Stomach (tissue), 4 donors: ENCODE results near the gene SPAM1.

ENCODE experiments used
- CTCF ChIP-seq, 7 experiments: fragments of 450-650 bp in 4 of 7; fragments of 200-600 bp in 3 of 7; sonication (generic) in 3 of 7; IDR thresholded peaks; one replicate each; pipeline ENCODE4 v1.5.1; 2016 to 2019; ENCODE audit warnings: antibody characterized with exemption in 7 of 7, control low read depth in 2 of 7, mild to moderate bottlenecking in 1 of 7
- EP300 ChIP-seq: sonication (generic); formaldehyde crosslinking; IDR thresholded peaks from one replicate; pipeline ENCODE4 v1.6.1; 2017; ENCODE audit warnings: antibody characterized with exemption
- POLR2A ChIP-seq, 4 donors: fragments of 450-650 bp; IDR thresholded peaks; one replicate each; pipeline ENCODE4 v1.6.1; 2016; ENCODE audit warnings: antibody characterized with exemption in 4 of 4, control low read depth in 2 of 4, mild to moderate bottlenecking in 1 of 4, moderate library complexity in 1 of 4
- POLR2AphosphoS5 ChIP-seq, 3 donors: sonication (generic); formaldehyde crosslinking; IDR thresholded peaks; one replicate each; pipeline ENCODE4 v1.6.1; 2016; ENCODE audit warnings: antibody characterized with exemption in 3 of 3

GRCh38 chr7:123936388-123936787 is 11.3 kb downstream of the SPAM1 start:
- TF ChIP-seq CTCF (IDR thresholded peaks at IDR 0.05) = no peak
- no peak for TF ChIP-seq POLR2A (IDR thresholded peaks at IDR 0.05)
- no peak for TF ChIP-seq EP300
- TF ChIP-seq POLR2AphosphoS5 (IDR thresholded peaks at IDR 0.05) = no peak
